GM19043 (cell line): ENCODE results near the gene HIRIP3.
A peak's percentile ranks its signal among the peaks of the same experiment; 100 is the strongest.

Experiments
- ATAC-seq: cut with Tn5 transposase; IDR thresholded peaks from one replicate; pipeline ENCODE4 v1.9.1; 2021; ENCODE audit warnings: low read depth; ENCODE audit not compliant: unreplicated experiment

Gene HIRIP3

GRCh38 chr16:29985271-29985811 lies 10.1 kb downstream of the HIRIP3 start:
- ATAC-seq = no peak

DNA sequence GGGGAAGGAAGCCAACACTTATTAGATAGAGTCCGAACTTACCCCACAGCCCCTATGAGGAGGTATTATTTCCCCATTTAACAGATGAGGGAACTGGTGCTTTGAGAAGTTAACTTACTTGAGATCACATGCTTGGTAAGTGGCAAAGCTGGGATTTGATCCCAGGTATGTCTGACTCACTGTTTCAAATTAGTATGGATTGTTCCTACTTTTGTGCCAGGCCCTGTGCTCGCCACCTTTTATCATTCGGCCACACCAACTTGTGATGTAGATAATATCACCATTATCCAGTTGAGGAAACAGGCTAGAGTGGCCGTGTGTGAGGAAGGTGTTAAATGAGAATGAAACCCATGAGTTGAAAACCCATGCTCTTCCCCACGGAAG lies 10.7 kb downstream of the HIRIP3 start:
- ATAC-seq = no peak

- no peak for ATAC-seq
Observed at GRCh38 chr16:29984137-29984763, 11.2 kb downstream of the HIRIP3 start.

DNA sequence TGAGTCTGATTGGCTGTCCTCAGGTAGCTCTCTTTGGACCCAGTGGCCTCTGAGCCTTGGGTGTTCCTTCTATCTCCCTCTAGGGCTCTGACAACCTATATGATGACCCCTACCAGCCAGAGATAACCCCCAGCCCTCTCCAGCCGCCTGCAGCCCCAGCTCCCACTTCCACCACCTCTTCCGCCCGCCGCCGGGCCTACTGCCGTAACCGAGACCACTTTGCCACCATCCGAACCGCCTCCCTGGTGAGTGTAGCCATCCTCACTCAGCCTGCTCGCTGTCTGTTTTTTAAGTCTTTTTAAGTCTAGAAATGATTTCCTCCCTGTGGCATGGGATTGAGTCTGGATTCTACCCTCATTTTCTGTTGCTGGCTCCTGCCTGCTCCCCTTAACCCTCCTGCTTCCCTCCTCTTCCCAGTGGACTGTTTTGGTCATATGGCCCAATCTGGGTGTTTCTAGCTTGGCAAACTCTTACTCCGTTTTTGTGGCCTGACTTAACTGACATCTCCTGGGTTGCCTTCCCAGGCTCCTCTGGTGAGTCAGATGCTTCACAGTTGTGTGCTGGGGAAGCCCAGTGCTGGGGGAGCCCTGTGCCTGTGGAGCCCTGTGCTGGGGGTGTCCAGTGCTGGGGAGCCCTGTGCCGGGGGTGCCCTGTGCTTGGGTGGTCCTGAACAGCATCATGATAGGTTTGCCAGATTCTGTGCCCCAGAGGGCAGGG lies 11.8 kb downstream of the HIRIP3 start:
- ATAC-seq = no peak

GRCh38 chr16:29982560-29983419 lies 12.6 kb downstream of the HIRIP3 start:
- no peak for ATAC-seq

- ATAC-seq = no peak
Observed at GRCh38 chr16:29978564-29979270, 16.7 kb downstream of the HIRIP3 start.

DNA sequence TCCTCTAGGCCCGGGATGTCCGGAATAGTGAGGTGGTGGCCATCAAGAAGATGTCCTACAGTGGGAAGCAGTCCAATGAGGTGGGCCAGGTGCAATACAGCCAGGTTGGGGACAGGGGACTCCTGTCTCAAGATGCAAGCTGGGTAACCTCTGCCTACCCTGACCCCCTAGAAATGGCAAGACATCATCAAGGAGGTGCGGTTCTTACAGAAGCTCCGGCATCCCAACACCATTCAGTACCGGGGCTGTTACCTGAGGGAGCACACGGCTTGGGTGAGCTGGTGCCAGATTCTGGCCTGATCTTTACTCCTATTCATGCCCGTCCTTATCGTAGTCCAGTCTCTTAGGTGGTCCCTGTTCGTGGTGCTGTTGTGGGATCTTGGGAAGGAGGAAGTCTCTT lies 17.3 kb downstream of the HIRIP3 start:
- ATAC-seq = no peak

- no peak for ATAC-seq
Observed at GRCh38 chr16:29977063-29977825, 18.2 kb downstream of the HIRIP3 start.

GRCh38 chr16:29975811-29976511 lies 19.5 kb downstream of the HIRIP3 start:
- no peak for ATAC-seq

DNA sequence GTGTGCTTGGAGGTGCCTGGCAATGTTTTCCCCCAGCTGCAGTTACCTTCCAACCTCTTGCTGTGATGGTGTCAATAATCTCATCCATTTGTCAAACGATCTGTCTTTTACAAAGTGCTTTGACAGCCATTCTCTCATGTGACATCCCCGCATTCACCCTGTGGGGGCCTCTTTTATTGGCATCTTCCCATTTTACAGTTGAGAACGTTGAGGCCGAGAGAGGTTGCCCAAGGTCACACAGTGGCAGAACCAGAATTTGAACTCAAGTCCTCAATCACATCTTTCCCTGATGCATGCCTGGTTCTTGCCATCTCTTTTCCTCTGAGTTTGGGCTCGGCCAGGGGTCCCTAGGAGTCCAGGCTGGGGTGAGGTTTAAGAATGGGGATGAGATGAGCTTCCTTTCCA lies 20.3 kb downstream of the HIRIP3 start:
- ATAC-seq = no peak

GRCh38 chr16:29974291-29975133 lies 20.9 kb downstream of the HIRIP3 start:
- no peak for ATAC-seq

- ATAC-seq = peak; percentile 86
Observed at GRCh38 chr16:29973384-29974246, 21.8 kb downstream of the HIRIP3 start, which contains the start of gene TAOK2. TAOK2 (plus strand) TSS chr16:29973868; CDS start chr16:29977773, 3,905 bp downstream.

DNA sequence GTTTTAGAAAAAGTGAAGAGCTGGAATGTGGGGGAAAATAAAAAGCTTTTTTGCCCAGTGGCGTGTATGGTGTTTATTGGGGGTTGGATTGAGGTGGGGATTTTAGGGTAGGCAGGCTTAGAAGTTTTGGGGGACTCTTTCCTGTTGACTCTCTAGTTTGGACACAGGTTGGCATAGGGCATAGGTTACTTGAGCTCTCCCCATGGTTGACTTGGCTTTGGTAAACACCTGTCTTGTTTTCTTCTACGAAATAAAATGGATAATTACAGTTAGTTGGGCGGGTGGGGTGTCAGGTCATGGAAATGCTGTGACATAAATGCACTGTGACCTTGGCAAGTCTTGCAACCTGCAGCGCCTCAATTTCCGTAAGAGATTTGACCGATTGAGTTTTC lies 22.4 kb downstream of the HIRIP3 start:
- ATAC-seq = no peak

DNA sequence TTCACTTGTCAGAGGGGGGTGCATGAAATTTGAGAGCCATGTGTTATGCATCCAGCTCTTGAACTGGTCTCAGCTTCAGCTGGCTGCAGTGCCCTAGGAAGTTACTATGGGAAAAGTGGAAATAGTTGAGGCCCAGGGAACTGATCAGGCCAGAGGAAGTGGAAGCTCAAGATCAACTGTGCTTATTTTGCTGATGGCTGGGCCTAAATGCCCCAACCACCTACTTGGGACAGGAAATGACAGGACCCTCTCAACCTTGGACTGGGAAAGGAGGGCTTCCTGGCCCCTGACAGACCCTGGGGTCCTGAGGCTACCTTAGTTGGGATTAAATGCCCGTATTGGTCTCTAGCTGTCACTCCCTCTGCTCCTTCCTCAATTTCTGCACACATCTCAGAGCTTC lies 22.9 kb downstream of the HIRIP3 start:
- no peak for ATAC-seq

DNA sequence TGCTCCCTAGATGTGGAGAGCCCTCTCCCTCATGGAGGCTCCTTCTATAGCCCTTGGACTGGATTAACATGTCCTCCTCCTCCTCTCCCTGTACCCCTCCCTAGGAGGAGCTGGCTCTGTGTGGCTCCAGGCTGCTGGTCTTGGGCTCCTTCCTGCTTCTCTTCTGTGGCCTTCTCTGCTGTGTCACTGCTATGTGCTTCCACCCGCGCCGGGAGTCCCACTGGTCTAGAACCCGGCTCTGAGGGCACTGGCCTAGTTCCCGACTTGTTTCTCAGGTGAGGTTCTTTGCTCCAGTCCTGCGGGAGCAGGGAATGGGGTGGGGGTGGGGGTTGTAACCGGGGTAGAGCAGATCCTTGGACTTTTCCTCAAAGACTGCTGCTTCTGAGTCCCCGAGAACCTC lies 24.1 kb downstream of the HIRIP3 start:
- no peak for ATAC-seq

- no peak for ATAC-seq
Observed at GRCh38 chr16:29968205-29968604, 27.2 kb downstream of the HIRIP3 start.

DNA sequence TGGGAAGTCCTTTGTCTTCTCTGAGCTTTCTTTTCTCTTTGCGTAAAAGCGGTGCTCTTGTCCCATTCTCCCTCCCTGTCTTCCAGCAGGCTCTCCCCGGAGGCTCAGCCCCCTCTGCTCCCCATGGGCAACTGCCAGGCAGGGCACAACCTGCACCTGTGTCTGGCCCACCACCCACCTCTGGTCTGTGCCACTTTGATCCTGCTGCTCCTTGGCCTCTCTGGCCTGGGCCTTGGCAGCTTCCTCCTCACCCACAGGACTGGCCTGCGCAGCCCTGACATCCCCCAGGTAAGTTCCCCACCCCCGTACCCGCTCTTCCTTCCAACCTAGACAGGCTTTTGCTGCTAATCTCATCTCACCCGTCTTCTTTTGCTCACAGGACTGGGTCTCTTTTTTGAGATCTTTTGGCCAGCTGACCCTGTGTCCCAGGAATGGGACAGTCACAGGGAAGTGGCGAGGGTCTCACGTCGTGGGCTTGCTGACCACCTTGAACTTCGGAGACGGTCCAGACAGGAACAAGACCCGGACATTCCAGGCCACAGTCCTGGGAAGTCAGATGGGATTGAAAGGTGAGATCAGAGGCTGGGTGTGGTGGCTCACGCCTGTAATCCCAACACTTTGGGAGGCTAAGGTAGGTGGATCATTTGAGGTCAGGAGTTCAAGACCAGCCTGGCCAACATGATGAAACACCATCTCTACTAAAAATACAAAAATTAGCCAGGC lies 32.2 kb downstream of the HIRIP3 start:
- ATAC-seq = no peak
